Lower leg skin (tissue), 4 donors: ENCODE measurements around the gene HAAO. TPM values are rescaled to one million over a fixed set of nuclear protein-coding genes. Genes with fewer than 3 reads are reported as not detected.
"Not testable (repeated sequence)": the region's sequence is repeated elsewhere in the genome, so short reads cannot be mapped to it uniquely, and the experiment has no call there.

Experiments
- DNase-seq, 2 donors: peaks; one replicate each; pipeline ENCODE4 v3.0.0-alpha.2; 2019; ENCODE audit warnings: low spot score in 2 of 2
- H3K4me3 ChIP-seq: fragments of 200-600 bp; sonication (generic); 2 replicates; pipeline ENCODE4 v1.5.1; 2017; ENCODE audit warnings: mild to moderate bottlenecking, low read depth; ENCODE audit not compliant: poor library complexity, severe bottlenecking
- CTCF ChIP-seq, 3 donors: fragments of 450-650 bp; IDR thresholded peaks; one replicate each; pipeline ENCODE4 v1.5.1; 2016; ENCODE audit warnings: antibody characterized with exemption in 3 of 3, mild to moderate bottlenecking in 3 of 3, moderate library complexity in 2 of 3
- POLR2A ChIP-seq, 2 donors: fragments of 450-650 bp; IDR thresholded peaks; one replicate each; pipeline ENCODE4 v1.6.1; 2016 to 2017; ENCODE audit warnings: antibody characterized with exemption in 2 of 2, mild to moderate bottlenecking in 1 of 2, moderate library complexity in 1 of 2
- WGBS, 2 donors: methylation state at CpG; one replicate each; pipeline ENCODE4 v1.1.5; 2018; 5-methylcytosine and 5-hydroxymethylcytosine counted together
- intact Hi-C: fragments of 100-400 bp; cut with DNase I; formaldehyde crosslinking; loops from one replicate; pipeline ENCODE4 v1.15.0; 2023; ENCODE audit warnings: low total_unique reads
- total RNA-seq, 4 donors: library from RNA; depleted of rRNA; stranded (reverse); fragments of >200 nt; gene quantifications; one replicate each; pipeline ENCODE4 v1.1.0, GENCODE V29; 2016

The HAAO gene
- total RNA-seq, 4 donors from 2014 or later: 1.7 to 4.3 (median 3.3) TPM

GRCh38 chr2:42733852-42734251 is 58.5 kb downstream of the HAAO start:
- WGBS, 2 donors: 91 to 94% methylated on average over 1 of the region's 1 CpG
- TF ChIP-seq POLR2A (IDR thresholded peaks at IDR 0.05): no peak
- no peak for TF ChIP-seq CTCF (IDR thresholded peaks at IDR 0.05)
- intact Hi-C loops: no loop called here
- no peak for DNase-seq
- no peak overlapping the region for H3K4me3 ChIP-seq

DNA sequence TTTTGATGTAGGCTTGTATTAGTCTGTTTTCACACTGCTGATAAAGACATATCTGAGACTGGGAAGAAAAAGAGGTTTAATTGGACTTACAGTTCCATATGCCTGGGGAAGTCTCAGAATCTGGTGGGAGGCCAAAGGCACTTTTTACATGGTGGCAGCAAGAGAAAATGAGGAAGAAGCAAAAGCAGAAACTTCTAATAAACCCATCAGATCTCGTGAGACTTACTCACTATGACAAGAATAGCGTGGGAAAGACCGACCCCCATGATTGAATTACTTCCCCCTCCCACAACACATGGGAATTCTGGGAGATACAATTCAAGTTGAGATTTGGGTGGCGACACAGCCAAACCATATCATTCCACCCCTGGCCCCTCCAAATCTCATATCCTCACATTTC is 61.1 kb downstream of the HAAO start:
- WGBS, 2 donors: 91 to 95% methylated on average over 4 of the region's 4 CpGs
- DNase-seq, H3K4me3 ChIP-seq, intact Hi-C loops: not testable (repeated sequence)

DNA sequence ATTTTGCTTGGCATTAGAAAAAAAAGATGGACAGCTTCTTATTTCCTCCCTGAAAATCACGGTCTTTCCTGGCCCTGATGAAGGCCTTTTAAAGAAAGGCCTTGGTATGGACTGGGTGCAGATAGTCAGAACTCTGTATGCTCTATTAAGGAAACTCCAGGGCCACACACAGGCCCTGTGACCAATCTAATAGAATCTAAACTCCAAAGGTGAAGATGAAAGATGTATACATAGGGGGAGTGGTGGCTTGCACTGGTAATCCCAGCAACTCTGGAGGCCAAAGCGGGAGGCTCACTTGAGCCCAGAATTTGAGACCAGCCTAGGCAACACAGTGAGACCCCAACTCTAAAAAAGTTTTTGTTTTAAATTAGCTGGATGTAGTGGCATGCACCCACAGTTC is 65.7 kb downstream of the HAAO start:
- intact Hi-C loops: no loop called here
- 89 to 97% methylated on average over 2 of the region's 2 CpGs for WGBS, 2 donors
- DNase-seq: no peak
- H3K4me3 ChIP-seq: no peak overlapping the region
- TF ChIP-seq CTCF (IDR thresholded peaks at IDR 0.05) (no peak), POLR2A (IDR thresholded peaks at IDR 0.05) (no peak)

GRCh38 chr2:42725657-42726056 is 66.7 kb downstream of the HAAO start:
- TF ChIP-seq POLR2A (IDR thresholded peaks at IDR 0.05): no peak
- TF ChIP-seq CTCF (IDR thresholded peaks at IDR 0.05): no peak
- DNase-seq: no peak
- WGBS, 2 donors: 80 to 85% methylated on average over 4 of the region's 4 CpGs
- intact Hi-C loops: no loop called here
- H3K4me3 ChIP-seq: no peak overlapping the region

- no peak overlapping the region for H3K4me3 ChIP-seq
- intact Hi-C loops: no loop called here
- no peak for DNase-seq
- 92 to 93% methylated on average over 2 of the region's 2 CpGs for WGBS, 2 donors
- TF ChIP-seq POLR2A (IDR thresholded peaks at IDR 0.05) (no peak), CTCF (IDR thresholded peaks at IDR 0.05) (no peak)
These were observed 67.5 kb downstream of the HAAO start for GRCh38 chr2:42724886-42725285.

- DNase-seq: no peak
- intact Hi-C loops: no loop called here
- no peak overlapping the region for H3K4me3 ChIP-seq
- TF ChIP-seq CTCF (IDR thresholded peaks at IDR 0.05) (no peak), POLR2A (IDR thresholded peaks at IDR 0.05) (no peak)
These were observed 68.9 kb downstream of the HAAO start for GRCh38 chr2:42723465-42723864.
